ENCODE results near the gene TSTD2. TPM values are rescaled to one million over a fixed set of nuclear protein-coding genes. Genes with fewer than 3 reads are reported as not detected.
A peak's percentile ranks its signal among the peaks of the same experiment; 100 is the strongest.

TSTD2 gene
- polyA plus RNA-seq, 3 donors = 1.2 to 11.4 (median 2.4) TPM

DNA sequence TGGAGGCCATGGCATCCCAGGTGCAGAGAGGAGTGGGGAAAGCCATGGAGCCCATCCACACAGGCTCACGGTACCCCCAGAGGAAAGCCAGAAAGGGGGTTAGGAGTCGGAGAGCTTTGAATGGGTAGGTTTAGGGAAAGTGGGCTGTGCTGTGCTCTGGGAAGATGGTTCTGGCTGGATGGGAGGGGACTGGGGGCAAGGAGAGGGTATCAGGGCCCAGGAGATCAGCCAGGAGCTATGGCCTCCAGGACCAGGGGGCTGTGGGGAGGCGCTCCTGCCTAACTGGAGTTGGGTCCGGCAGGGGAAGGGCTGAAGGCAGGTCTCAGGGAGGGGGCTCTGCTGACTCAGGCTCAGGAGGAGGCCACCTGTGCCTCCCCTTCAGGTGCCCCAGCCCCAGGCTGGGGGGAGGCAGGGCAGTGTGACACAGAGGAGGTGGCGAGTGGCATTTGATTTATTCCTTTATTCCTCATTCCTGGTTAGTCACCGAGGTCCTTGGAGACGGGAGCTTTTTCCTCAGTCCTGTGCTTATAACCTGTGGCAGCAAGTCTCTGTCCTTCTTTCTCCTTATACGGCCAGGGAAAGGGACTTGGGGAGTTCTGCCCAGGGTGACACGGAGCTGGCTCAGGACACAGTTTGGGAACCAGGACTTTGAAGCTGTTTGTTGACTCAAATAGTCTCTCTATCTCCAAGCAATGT lies 60.8 kb downstream of the TSTD2 start:
- no peaks in the 10 kb centered on the region for H4K20me1 ChIP-seq (ENCODE audit: insufficient read depth, low read length)
- Mint-ChIP-seq H3K27me3 (ENCODE audit: low read depth in 3 of 3) (peaks cover 2 to 12% (median 5%) of the 10 kb centered on the region in 3 donors), H3K4me1 (peaks cover 18% of the 10 kb centered on the region), H3K9me3 (peaks cover 0 to 6% (median 4%) of the 10 kb centered on the region in 7 donors), H3K4me3 (peak overlapping the region in 1 of 2 donors; percentile 13), H3K27ac (no peak overlapping the region), H3K36me3 (no peaks in the 10 kb centered on the region)
- H3K27ac ChIP-seq (ENCODE audit: low read depth in 1 of 2, low read length in 2 of 2) = no peak overlapping the region
- no peak overlapping the region for H3K9ac ChIP-seq (ENCODE audit: insufficient read depth, low read length, poor library complexity, severe bottlenecking)
- H3K9me3 ChIP-seq (replicated peaks in 1 of 2; ENCODE audit: control insufficient read depth in 1 of 2, insufficient read depth in 1 of 2, low read length in 2 of 2) = no peaks in the 10 kb centered on the region
- intact Hi-C loops (cut with micrococcal nuclease) = no loop called here
- no peak for DNase-seq
- H3K4me3 ChIP-seq (replicated peaks in 1 of 3; ENCODE audit: low read depth in 2 of 3, low read length in 3 of 3) = no peak overlapping the region
- no peaks in the 10 kb centered on the region for H3K27me3 ChIP-seq (ENCODE audit: control insufficient read depth in 2 of 2, insufficient read depth in 2 of 2, low read length in 2 of 2)
- peaks cover 10 to 11% of the 10 kb centered on the region in 2 donors for H3K4me1 ChIP-seq (ENCODE audit: control insufficient read depth in 1 of 2, insufficient read depth in 2 of 2, low read length in 2 of 2)
- H3K4me2 ChIP-seq (replicated peaks; ENCODE audit: extremely low read depth, low read length, poor library complexity, severe bottlenecking) = no peak overlapping the region
- WGBS (ENCODE audit: insufficient coverage) = 84% methylated on average over 5 of the region's 9 CpGs
- no peak for TF ChIP-seq CTCF (IDR thresholded peaks at IDR 0.05)
- no peak overlapping the region for H2AFZ ChIP-seq (ENCODE audit: insufficient read depth, low read depth, low read length, poor library complexity, severe bottlenecking)
- no peaks in the 10 kb centered on the region for H3K79me2 ChIP-seq (ENCODE audit: insufficient read depth, low read length)
- no peaks in the 10 kb centered on the region for H3K36me3 ChIP-seq (replicated peaks in 1 of 2; ENCODE audit: control insufficient read depth in 1 of 2, insufficient read depth in 2 of 2, low read length in 2 of 2)

GRCh38 chr9:97571664-97572063 lies 61.5 kb downstream of the TSTD2 start:
- Histone ChIP-seq H3K4me2 (replicated peaks; ENCODE audit: extremely low read depth, low read length, poor library complexity, severe bottlenecking) (no peak overlapping the region), H3K4me3 (replicated peaks in 1 of 3; ENCODE audit: low read depth in 2 of 3, low read length in 3 of 3) (no peak overlapping the region), H3K27ac (ENCODE audit: low read depth in 1 of 2, low read length in 2 of 2) (no peak overlapping the region), H3K9ac (ENCODE audit: insufficient read depth, low read length, poor library complexity, severe bottlenecking) (no peak overlapping the region), H3K79me2 (ENCODE audit: insufficient read depth, low read length) (no peaks in the 10 kb centered on the region), H3K4me1 (ENCODE audit: control insufficient read depth in 1 of 2, insufficient read depth in 2 of 2, low read length in 2 of 2) (peaks cover 10 to 11% of the 10 kb centered on the region in 2 donors), H4K20me1 (ENCODE audit: insufficient read depth, low read length) (no peaks in the 10 kb centered on the region), H2AFZ (ENCODE audit: insufficient read depth, low read depth, low read length, poor library complexity, severe bottlenecking) (no peak overlapping the region), H3K27me3 (ENCODE audit: control insufficient read depth in 2 of 2, insufficient read depth in 2 of 2, low read length in 2 of 2) (no peaks in the 10 kb centered on the region), H3K9me3 (replicated peaks in 1 of 2; ENCODE audit: control insufficient read depth in 1 of 2, insufficient read depth in 1 of 2, low read length in 2 of 2) (no peaks in the 10 kb centered on the region), H3K36me3 (replicated peaks in 1 of 2; ENCODE audit: control insufficient read depth in 1 of 2, insufficient read depth in 2 of 2, low read length in 2 of 2) (no peaks in the 10 kb centered on the region)
- no peak for DNase-seq
- Mint-ChIP-seq H3K27ac (no peak overlapping the region), H3K9me3 (peaks cover 0 to 6% (median 4%) of the 10 kb centered on the region in 7 donors), H3K4me3 (no peak overlapping the region), H3K36me3 (no peaks in the 10 kb centered on the region), H3K27me3 (ENCODE audit: low read depth in 3 of 3) (peaks cover 1 to 12% (median 2%) of the 10 kb centered on the region in 3 donors), H3K4me1 (peaks cover 15% of the 10 kb centered on the region)
- no peak for TF ChIP-seq CTCF (IDR thresholded peaks at IDR 0.05)
- 100% methylated on average over 1 of the region's 1 CpG for WGBS (ENCODE audit: insufficient coverage)
- intact Hi-C loops (cut with micrococcal nuclease) = no loop called here
